Measurements from ENCODE around the gene ASTN2.

ASTN2 gene

DNA sequence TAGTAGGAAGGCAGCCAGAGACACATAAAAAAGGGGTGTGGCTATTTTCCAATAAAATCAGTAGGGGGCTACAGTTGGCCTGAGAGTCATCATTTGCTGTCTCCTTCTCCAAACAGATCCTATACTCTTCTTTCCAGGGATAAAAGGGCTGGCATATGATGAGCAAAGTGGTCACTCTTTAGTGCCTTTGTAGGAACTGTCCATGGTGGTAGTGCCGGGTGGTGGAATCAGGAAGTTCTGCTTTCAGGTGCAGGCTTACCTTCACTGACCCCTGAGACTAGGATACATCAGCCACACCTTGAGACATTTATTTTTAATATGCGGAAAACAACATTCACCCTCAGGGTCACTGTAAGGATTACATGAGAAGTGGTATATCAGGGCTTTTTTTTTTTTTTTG lies 80.8 kb downstream of the ASTN2 start:
- no peak for DNase-seq (ENCODE audit: extremely low spot score)
- POLR2A ChIA-PET, result no interaction called here
- CTCF ChIA-PET, result no interaction called here
- TF ChIP-seq, protein P1, sequence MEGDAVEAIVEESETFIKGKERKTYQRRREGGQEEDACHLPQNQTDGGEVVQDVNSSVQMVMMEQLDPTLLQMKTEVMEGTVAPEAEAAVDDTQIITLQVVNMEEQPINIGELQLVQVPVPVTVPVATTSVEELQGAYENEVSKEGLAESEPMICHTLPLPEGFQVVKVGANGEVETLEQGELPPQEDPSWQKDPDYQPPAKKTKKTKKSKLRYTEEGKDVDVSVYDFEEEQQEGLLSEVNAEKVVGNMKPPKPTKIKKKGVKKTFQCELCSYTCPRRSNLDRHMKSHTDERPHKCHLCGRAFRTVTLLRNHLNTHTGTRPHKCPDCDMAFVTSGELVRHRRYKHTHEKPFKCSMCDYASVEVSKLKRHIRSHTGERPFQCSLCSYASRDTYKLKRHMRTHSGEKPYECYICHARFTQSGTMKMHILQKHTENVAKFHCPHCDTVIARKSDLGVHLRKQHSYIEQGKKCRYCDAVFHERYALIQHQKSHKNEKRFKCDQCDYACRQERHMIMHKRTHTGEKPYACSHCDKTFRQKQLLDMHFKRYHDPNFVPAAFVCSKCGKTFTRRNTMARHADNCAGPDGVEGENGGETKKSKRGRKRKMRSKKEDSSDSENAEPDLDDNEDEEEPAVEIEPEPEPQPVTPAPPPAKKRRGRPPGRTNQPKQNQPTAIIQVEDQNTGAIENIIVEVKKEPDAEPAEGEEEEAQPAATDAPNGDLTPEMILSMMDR (IDR thresholded peaks at IDR 0.05; ENCODE audit: control extremely low read depth, extremely low read depth, low read depth, missing control alignments), result no peak

DNA sequence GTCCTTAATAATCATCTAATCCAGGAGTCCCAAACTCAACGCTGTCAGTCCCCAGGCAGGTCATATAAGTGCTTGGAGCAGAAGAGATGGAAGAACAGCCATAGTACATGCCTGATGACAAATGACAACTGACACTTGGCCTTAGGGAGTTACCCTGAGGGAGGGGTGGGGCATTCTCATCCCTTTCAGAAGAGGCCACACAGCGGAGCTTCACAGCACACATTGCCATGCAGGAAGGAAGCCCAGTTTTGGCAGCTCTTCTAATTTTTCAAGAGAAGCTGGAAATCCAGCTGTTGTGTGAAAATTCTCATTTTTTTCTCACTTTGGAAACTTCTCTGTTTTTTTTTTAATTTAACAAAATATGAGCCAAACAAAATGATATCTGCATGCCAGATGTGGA lies 89.0 kb downstream of the ASTN2 start:
- ChIA-PET POLR2A (no interaction called here), CTCF (interaction anchor here (0.9 to 1.2 kb wide), 2 partner anchors 9 to 84 kb away, joined by 3 read pairs; no protein-coding TSS in a partner anchor)
- TF ChIP-seq, protein P1 (IDR thresholded peaks at IDR 0.05; ENCODE audit: control extremely low read depth, extremely low read depth, low read depth, missing control alignments), result no peak
- no peak for DNase-seq (ENCODE audit: extremely low spot score)

DNA sequence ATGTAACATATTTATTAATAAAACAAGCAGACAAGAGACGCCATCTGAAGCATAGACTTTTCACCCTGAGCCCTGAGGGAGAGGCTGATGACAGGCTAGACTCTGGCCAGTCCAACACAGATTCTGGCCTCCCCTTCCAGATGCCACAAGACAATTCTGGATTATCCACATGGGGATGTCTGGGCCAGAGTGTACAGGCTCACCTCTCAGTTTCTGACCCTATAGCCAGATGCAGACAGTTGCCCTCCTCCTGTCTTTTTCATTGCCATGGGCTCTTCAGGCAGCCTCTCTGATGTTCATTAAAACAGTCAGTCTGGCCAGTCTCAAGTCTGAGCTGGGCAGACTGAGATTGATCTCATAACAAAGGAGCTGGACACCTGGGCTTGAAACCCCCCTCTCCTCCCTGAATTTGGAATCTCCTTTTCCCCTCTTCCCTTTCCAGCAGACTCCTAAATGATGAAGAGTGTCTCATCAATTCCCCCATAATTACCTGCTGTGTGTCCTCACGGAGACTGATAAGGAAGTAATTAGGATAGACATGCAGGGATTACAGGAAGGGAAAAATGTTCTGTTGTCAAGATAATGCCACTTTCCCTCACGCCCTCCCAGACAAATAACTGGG lies 89.6 kb downstream of the ASTN2 start:
- TF ChIP-seq, protein P1 (IDR thresholded peaks at IDR 0.05; ENCODE audit: control extremely low read depth, extremely low read depth, low read depth, missing control alignments), result no peak
- CTCF ChIA-PET, result no interaction called here
- DNase-seq (ENCODE audit: extremely low spot score), result no peak
- POLR2A ChIA-PET, result no interaction called here

DNA sequence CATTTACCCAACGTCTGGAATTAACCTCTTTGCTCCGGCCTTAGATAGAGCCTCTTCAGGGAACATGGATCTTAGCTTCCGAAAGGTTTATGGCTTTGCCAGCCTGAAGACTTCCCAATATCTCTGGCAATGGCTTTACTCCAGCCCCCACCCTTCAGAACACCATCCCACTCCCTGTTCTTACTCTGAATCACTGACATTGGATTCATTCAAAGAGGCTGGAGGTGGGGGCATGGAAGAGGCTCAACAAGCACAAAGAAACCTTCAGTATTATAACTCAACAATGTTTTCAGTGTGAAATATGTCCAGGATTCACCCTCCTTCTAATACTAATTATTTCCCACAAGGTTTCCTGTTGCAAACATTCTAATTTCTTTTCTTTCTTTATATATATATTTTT lies 91.5 kb downstream of the ASTN2 start:
- TF ChIP-seq, protein P1 (IDR thresholded peaks at IDR 0.05; ENCODE audit: control extremely low read depth, extremely low read depth, low read depth, missing control alignments), result no peak
- CTCF ChIA-PET, result no interaction called here
- DNase-seq (ENCODE audit: extremely low spot score), result no peak
- POLR2A ChIA-PET, result no interaction called here

DNA sequence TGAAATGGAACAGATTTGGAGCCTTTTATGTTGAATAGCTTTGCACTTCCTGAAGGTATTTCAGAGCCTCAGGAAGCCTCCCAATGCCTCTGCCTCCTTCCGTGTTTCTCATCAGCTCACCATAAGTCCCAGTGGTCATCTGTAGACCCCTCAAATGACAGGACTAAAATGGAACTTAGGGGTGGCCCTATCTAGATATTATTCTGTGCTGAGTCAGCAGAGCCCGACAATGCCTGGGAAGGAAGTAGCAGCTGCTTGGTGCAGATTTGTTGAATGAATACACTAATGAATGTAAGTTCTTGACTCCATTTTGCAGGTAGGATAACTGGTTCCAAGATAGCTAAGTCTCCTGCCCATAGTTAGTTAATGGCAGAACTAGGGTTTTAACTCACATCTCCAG lies 97.7 kb downstream of the ASTN2 start:
- ChIA-PET POLR2A (no interaction called here), CTCF (no interaction called here)
- TF ChIP-seq, protein P1 (IDR thresholded peaks at IDR 0.05; ENCODE audit: control extremely low read depth, extremely low read depth, low read depth, missing control alignments), result no peak
- DNase-seq (ENCODE audit: extremely low spot score), result no peak

DNA sequence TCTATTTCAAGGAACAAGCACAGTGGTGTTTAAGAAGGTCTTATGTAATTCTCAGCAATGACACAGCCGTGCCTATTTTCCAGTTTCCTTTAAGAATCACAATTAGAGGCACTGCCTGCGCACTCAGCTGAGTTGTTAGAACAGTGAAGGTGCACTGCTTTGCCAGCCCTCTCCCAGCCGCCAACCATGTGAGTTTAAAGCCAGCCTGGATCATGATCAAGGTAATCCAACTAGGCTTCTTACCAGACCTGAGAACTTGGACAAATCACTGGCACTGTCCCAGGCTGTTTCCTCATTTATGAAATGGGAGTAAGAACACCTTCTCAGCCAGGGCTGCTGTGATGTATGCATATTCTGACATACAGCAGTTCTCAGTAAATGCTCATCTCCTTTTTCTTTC lies 99.6 kb downstream of the ASTN2 start:
- DNase-seq (ENCODE audit: extremely low spot score), result no peak
- TF ChIP-seq, protein P1 (IDR thresholded peaks at IDR 0.05; ENCODE audit: control extremely low read depth, extremely low read depth, low read depth, missing control alignments), result no peak
- POLR2A ChIA-PET, result no interaction called here
- CTCF ChIA-PET, result no interaction called here

Data from GM10248 (cell line).